Cardiac muscle cell (in vitro differentiated cells and primary cell): ENCODE measurements around the gene SH3RF3. TPM values are rescaled to one million over a fixed set of nuclear protein-coding genes. Genes with fewer than 3 reads are reported as not detected.

Experiments
- DNase-seq, 2 donors: peaks; one replicate each; pipeline versions ENCODE4 v3.0.0 to v3.0.0-alpha.2; 2010 to 2017; ENCODE audit warnings: low read depth in 1 of 2, low spot score in 1 of 2
- H3K27ac ChIP-seq: fragments of 200-600 bp; sonication (generic); 2 replicates; pipeline ENCODE4 v1.5.1; 2016
- H3K27me3 ChIP-seq: fragments of 200-600 bp; sonication (generic); 2 replicates; pipeline ENCODE4 v1.6.0; 2016; ENCODE audit warnings: control low read depth
- H3K36me3 ChIP-seq: fragments of 200-600 bp; sonication (generic); 2 replicates; pipeline ENCODE4 v1.5.1; 2016; ENCODE audit warnings: control low read depth
- H3K4me1 ChIP-seq: fragments of 200-600 bp; sonication (generic); 2 replicates; pipeline ENCODE4 v1.8.1; 2017; ENCODE audit warnings: low read depth, mild to moderate bottlenecking, mixed run types
- H3K4me3 ChIP-seq: fragments of 200-600 bp; sonication (generic); 2 replicates; pipeline ENCODE4 v1.5.1; 2016; ENCODE audit warnings: mild to moderate bottlenecking
- H3K9me3 ChIP-seq: fragments of 200-600 bp; sonication (generic); 2 replicates; pipeline ENCODE4 v1.5.1; 2017; ENCODE audit warnings: low read depth, mild to moderate bottlenecking, control low read depth
- polyA plus RNA-seq: library from polyadenylated mRNA; unstranded; fragments of >200 nt; fragmentation: Nextera tagmentation; extraction: Ambion mirVana; gene quantifications from 2 replicates; pipeline ENCODE4 v1.2.1, GENCODE V29; 2016
- total RNA-seq: library from RNA; depleted of rRNA; stranded (reverse); fragments of >200 nt; gene quantifications from 2 replicates; pipeline ENCODE4 v1.2.3, GENCODE V29; 2016
- TF ChIP-seq, protein P1 (sequence below): IDR thresholded peaks from 2 replicates; pipeline ENCODE4 v1.5.1; 2012; ENCODE audit warnings: low read depth, mild to moderate bottlenecking, low read length

SH3RF3 gene
- total and polyA plus RNA-seq, 2 experiments from 2014 or later = 1.2 to 1.7 TPM

DNA sequence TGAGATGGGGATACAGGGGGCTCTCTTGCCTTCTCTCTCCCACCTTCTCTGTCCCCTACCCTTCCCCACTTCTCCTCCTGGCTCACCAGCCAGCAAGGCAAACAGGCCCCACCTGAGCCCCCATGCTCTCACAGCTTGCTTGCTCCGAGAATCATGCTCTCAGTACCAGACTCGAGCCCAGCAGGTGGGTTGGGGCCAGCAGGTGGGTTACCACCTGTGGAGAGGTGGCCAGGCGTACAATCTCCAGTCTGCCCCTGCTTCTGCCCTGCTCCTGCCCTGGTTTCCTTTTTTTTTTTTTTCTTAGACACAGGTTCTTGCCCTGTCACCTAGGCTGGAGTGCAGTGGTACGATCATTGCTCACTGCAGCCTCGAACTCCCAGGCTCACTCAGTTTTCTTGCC lies 214.5 kb downstream of the SH3RF3 start:
- Histone ChIP-seq H3K4me3 (no peak overlapping the region), H3K27ac (no peak overlapping the region), H3K36me3 (no peaks in the 10 kb centered on the region), H3K4me1 (no peaks in the 10 kb centered on the region), H3K27me3 (no peaks in the 10 kb centered on the region), H3K9me3 (no peaks in the 10 kb centered on the region)
- TF ChIP-seq, protein P1, sequence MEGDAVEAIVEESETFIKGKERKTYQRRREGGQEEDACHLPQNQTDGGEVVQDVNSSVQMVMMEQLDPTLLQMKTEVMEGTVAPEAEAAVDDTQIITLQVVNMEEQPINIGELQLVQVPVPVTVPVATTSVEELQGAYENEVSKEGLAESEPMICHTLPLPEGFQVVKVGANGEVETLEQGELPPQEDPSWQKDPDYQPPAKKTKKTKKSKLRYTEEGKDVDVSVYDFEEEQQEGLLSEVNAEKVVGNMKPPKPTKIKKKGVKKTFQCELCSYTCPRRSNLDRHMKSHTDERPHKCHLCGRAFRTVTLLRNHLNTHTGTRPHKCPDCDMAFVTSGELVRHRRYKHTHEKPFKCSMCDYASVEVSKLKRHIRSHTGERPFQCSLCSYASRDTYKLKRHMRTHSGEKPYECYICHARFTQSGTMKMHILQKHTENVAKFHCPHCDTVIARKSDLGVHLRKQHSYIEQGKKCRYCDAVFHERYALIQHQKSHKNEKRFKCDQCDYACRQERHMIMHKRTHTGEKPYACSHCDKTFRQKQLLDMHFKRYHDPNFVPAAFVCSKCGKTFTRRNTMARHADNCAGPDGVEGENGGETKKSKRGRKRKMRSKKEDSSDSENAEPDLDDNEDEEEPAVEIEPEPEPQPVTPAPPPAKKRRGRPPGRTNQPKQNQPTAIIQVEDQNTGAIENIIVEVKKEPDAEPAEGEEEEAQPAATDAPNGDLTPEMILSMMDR = no peak
- DNase-seq = no peak

DNA sequence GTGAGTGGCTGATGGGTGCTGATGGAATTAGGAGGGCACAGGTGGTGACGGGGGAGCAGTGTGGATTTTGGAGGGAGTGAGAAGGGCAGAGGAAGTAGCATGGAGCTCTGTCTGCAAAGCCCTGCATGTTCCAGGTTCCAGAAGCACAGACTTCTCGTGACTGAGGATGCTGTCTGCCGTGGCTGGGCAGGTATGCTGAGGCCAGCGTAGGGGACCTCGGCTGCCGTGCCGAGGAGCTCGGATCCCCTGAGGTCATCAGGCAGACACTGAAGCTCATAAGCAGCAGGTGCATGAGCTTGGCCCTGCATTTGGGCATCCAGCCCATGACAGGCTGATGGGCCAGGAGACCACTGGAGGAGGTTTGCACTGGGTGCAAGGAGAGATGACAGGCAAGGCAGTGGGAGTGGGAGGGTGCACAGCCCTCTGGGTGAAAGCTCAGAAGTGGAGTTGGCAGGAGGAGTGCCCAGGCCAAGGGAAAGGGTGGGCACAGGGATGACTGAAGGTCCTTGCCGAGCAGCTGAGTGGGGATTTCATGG lies 215.3 kb downstream of the SH3RF3 start:
- Histone ChIP-seq H3K27me3 (no peaks in the 10 kb centered on the region), H3K27ac (no peak overlapping the region), H3K9me3 (no peaks in the 10 kb centered on the region), H3K36me3 (no peaks in the 10 kb centered on the region), H3K4me1 (peaks cover 7% of the 10 kb centered on the region), H3K4me3 (no peak overlapping the region)
- DNase-seq = no peak
- TF ChIP-seq, protein P1 = no peak

DNA sequence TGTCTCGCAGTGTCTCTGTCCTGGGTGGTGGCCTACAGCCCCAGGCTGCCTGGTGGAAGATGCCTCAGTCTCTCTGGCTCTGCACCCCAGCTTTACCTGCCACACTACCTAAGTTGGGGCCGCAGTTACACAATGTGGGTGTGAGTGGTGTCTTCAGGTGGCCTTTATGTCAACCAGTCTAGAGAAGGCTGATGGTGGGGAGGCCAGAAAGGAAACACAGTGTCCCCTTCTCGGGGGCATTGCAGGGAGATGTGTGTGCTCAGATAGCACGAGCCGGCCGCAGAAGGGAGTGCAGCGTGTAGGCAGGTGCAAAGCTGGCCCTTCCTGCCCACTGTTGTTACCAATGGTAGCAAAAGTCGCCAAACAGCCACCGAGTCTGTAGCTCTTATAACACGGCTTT lies 216.1 kb downstream of the SH3RF3 start:
- Histone ChIP-seq H3K9me3 (no peaks in the 10 kb centered on the region), H3K4me3 (no peak overlapping the region), H3K4me1 (peaks cover 13% of the 10 kb centered on the region), H3K27me3 (no peaks in the 10 kb centered on the region), H3K36me3 (no peaks in the 10 kb centered on the region), H3K27ac (no peak overlapping the region)
- TF ChIP-seq, protein P1 = no peak
- no peak for DNase-seq

DNA sequence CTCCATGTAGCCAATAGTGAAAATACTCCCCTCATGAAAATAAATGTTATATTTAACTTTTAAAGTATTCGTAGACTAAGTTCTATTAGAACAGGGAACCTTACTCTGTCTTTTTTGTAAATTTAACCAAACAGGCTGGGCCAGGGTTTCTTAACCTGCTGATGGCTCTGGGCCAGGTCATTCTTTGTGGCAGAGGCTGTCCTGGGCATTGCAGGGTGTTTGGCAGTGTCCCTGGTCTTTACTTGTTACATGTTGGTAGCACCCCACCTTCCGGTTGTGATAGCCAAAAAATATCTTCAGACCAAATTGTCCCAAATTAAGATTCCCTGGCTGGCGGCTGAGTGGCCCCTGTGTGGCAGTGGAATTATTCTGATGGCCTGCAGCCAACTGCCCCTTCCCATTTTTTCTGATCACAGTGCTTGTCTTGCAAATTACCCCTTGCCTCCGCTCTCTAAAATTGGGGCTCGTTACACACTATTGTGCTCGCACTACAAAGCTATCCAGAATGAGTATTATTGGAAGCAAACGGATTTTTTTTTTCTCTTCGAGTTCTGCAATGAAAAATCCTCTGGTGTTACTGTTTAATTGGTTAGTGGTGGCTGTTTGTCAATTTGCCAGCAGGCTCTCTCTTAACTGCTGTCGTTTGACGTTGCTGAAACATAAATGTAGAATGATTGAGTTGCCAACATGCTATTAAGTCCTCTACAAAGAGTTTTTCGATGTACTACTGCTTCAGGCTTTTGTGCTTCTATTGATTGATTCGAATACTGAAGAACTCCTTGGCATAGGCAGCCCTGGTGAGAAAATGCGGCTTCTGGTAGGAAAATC lies 216.9 kb downstream of the SH3RF3 start:
- no peaks in the 10 kb centered on the region for H3K9me3 ChIP-seq
- H3K27ac ChIP-seq = no peak overlapping the region
- H3K4me1 ChIP-seq = peaks cover 18% of the 10 kb centered on the region
- no peaks in the 10 kb centered on the region for H3K27me3 ChIP-seq
- H3K36me3 ChIP-seq = no peaks in the 10 kb centered on the region
- no peak overlapping the region for H3K4me3 ChIP-seq
- TF ChIP-seq, protein P1 = no peak
- no peak for DNase-seq

DNA sequence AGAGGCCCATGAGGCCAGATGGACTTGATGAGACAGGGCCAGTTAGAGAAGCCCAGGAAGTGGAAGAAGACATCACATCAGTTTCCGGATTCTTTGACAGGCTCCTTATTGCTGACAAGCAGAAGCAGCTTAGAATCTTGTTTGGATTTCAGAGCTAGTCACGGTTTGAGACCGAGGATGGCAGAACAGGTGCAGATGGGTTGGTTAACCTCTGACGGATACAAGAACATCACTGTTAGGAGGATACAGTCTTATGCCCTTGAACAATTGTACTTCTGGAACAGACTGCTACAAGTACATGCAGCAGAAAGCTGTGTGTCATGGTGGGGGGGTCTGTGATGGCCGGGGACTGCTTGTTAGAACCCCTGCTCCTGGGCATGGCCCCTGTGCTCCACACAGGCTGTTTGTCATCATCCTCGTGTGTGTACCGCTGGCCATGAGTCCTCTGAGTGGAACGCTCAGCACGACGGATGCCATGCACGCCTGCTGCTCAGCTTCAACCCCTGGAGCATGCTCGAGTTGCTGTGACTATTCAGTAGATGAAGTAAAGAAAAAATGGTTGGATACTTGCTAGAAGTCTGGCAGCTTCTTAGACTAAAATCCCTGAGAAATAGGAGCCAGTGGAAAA lies 217.7 kb downstream of the SH3RF3 start:
- Histone ChIP-seq H3K36me3 (no peaks in the 10 kb centered on the region), H3K9me3 (no peaks in the 10 kb centered on the region), H3K4me3 (no peak overlapping the region), H3K4me1 (peaks cover 18% of the 10 kb centered on the region), H3K27me3 (no peaks in the 10 kb centered on the region), H3K27ac (no peak overlapping the region)
- DNase-seq = no peak
- TF ChIP-seq, protein P1 = no peak
